Astrocyte (in vitro differentiated cells and primary cell): Measurements from ENCODE around the gene KRTAP12-2. TPM values are rescaled to one million over a fixed set of nuclear protein-coding genes. Genes with fewer than 3 reads are reported as not detected.

ENCODE experiments used
- DNase-seq: peaks from one replicate; pipeline ENCODE4 v3.0.0-alpha.2; 2010; ENCODE audit warnings: low read depth
- FAIRE-seq: peaks from 2 replicates; lab custom pipeline; 2011; peaks lifted over from hg19 to GRCh38; lab: Jason Lieb, UNC
- H2AFZ ChIP-seq: 2 replicates; pipeline ENCODE4 v1.6.0; 2012; ENCODE audit warnings: low read depth, low read length, inconsistent platforms
- H3K27ac ChIP-seq: 2 replicates; pipeline ENCODE4 v1.5.1; 2011; ENCODE audit warnings: low read depth, low read length, inconsistent platforms
- H3K27me3 ChIP-seq: 2 replicates; pipeline ENCODE4 v1.6.0; 2011; ENCODE audit warnings: low read length, inconsistent platforms; ENCODE audit not compliant: insufficient read depth
- H3K36me3 ChIP-seq: 2 replicates; pipeline ENCODE4 v1.5.1; 2011; ENCODE audit warnings: low read length, inconsistent platforms; ENCODE audit not compliant: insufficient read depth
- H3K4me1 ChIP-seq: 2 replicates; pipeline ENCODE4 v1.5.1; 2011; ENCODE audit warnings: low read length, inconsistent platforms; ENCODE audit not compliant: insufficient read depth
- H3K4me2 ChIP-seq: 2 replicates; pipeline ENCODE4 v1.6.0; 2012; ENCODE audit warnings: low read length, inconsistent platforms
- H3K4me3 ChIP-seq: 2 replicates; pipeline ENCODE4 v1.5.1; 2011; ENCODE audit warnings: low read depth, mild to moderate bottlenecking, low read length, inconsistent platforms; ENCODE audit not compliant: insufficient read depth
- H3K79me2 ChIP-seq: 2 replicates; pipeline ENCODE4 v1.6.0; 2012; ENCODE audit warnings: mild to moderate bottlenecking, low read length, inconsistent platforms; ENCODE audit not compliant: insufficient read depth
- H3K9ac ChIP-seq: 2 replicates; pipeline ENCODE4 v1.6.0; 2012; ENCODE audit warnings: mild to moderate bottlenecking, low read length, inconsistent platforms
- H3K9me3 ChIP-seq: 2 replicates; pipeline ENCODE4 v1.5.1; 2012; ENCODE audit warnings: low read depth, mild to moderate bottlenecking, low read length, inconsistent platforms; ENCODE audit not compliant: insufficient read depth
- H4K20me1 ChIP-seq: 2 replicates; pipeline ENCODE4 v1.6.0; 2012; ENCODE audit warnings: low read length, inconsistent platforms; ENCODE audit not compliant: insufficient read depth
- H3K27ac Mint-ChIP-seq: one replicate; pipeline ENCODE4 v1.8.0; 2021; ENCODE audit warnings: mild to moderate bottlenecking, mixed read lengths; ENCODE audit not compliant: unreplicated experiment
- H3K27me3 Mint-ChIP-seq: one replicate; pipeline ENCODE4 v1.8.0; 2021; ENCODE audit warnings: low read depth, mixed read lengths; ENCODE audit not compliant: unreplicated experiment
- H3K36me3 Mint-ChIP-seq: one replicate; pipeline ENCODE4 v1.8.0; 2021; ENCODE audit warnings: low read depth, mixed read lengths; ENCODE audit not compliant: unreplicated experiment
- H3K4me1 Mint-ChIP-seq: one replicate; pipeline ENCODE4 v1.8.0; 2021; ENCODE audit warnings: low read depth, mixed read lengths; ENCODE audit not compliant: unreplicated experiment
- H3K4me3 Mint-ChIP-seq: one replicate; pipeline ENCODE4 v1.8.0; 2021; ENCODE audit warnings: mild to moderate bottlenecking, moderate library complexity, mixed read lengths; ENCODE audit not compliant: unreplicated experiment
- H3K9me3 Mint-ChIP-seq: one replicate; pipeline ENCODE4 v1.8.0; 2021; ENCODE audit warnings: mild to moderate bottlenecking, mixed read lengths; ENCODE audit not compliant: unreplicated experiment
- EZH2 ChIP-seq: IDR thresholded peaks from 2 replicates; pipeline ENCODE4 v1.6.1; 2012; ENCODE audit warnings: mild to moderate bottlenecking, low read length, inconsistent platforms; ENCODE audit not compliant: insufficient read depth
- total RNA-seq: library from RNA; stranded (reverse); gene quantifications from 2 replicates; pipeline ENCODE4 v1.2.1, GENCODE V29; 2021
- TF ChIP-seq, protein P1 (sequence below): IDR thresholded peaks from 2 replicates; pipeline ENCODE4 v1.5.1; 2011; ENCODE audit warnings: low read depth, mild to moderate bottlenecking, inconsistent platforms, low read length, moderate library complexity; ENCODE audit not compliant: insufficient read depth

Gene KRTAP12-2
- total RNA-seq, 1 donor from 2014 or later = not detected

DNA sequence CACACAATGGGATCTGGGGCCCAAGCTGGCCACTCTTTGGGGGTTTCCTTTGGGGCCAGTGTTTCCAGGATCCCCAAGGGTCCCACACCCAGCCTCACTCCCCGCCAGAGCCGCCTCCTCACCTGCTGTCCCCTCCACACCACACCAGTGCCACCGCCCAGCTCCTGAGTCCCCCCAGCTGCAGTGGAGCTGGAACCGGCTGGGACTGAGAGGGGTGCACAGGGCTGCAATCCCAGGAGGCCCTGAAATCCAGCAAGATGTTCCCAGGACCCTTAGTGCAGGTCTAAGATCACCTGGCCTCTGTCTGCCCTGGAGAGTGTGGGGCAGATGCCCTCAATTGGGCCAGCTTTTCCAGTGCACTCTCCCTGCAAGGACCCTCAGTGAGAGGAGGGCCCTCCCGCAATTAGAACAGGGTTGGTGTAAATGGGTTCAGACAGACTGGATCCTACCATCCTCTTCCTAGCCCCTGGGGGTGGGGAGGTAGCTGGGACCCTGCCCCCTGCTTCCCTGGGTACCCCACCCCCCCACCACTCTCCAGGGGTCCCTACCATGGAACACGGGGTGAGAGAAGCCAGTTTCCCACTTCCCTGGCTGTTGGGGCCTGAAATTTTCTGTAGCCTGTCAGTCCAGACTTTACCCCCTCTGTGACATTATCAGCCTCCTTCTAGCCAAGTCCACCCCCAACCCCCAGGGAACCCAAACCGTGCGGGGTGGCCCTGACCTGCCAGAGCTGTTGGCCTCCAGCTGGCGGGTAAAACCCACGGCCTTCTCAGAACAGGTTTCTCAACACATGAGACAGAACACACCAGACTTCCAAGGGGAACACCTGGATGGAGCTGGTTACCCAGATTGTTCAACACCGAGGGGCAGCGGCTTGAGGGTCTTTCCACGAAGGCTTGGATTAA lies 37.3 kb upstream of the KRTAP12-2 start:
- no peaks in the 10 kb centered on the region for H3K36me3 Mint-ChIP-seq
- Histone ChIP-seq H2AFZ (no peak overlapping the region), H3K4me3 (no peak overlapping the region), H3K36me3 (no peaks in the 10 kb centered on the region), H3K79me2 (no peaks in the 10 kb centered on the region), H3K9ac (no peak overlapping the region), H3K27ac (no peak overlapping the region), H4K20me1 (no peaks in the 10 kb centered on the region), H3K9me3 (no peaks in the 10 kb centered on the region), H3K4me1 (no peaks in the 10 kb centered on the region), H3K4me2 (no peak overlapping the region), H3K27me3 (peaks cover 39% of the 10 kb centered on the region)
- H3K27ac Mint-ChIP-seq = peak overlapping the region; percentile 18
- FAIRE-seq (no peak), DNase-seq (no peak)
- H3K27me3 Mint-ChIP-seq = peaks cover 80% of the 10 kb centered on the region
- H3K9me3 Mint-ChIP-seq = peaks cover 13% of the 10 kb centered on the region
- no peak overlapping the region for H3K4me3 Mint-ChIP-seq
- H3K4me1 Mint-ChIP-seq = no peaks in the 10 kb centered on the region
- TF ChIP-seq, protein P1, sequence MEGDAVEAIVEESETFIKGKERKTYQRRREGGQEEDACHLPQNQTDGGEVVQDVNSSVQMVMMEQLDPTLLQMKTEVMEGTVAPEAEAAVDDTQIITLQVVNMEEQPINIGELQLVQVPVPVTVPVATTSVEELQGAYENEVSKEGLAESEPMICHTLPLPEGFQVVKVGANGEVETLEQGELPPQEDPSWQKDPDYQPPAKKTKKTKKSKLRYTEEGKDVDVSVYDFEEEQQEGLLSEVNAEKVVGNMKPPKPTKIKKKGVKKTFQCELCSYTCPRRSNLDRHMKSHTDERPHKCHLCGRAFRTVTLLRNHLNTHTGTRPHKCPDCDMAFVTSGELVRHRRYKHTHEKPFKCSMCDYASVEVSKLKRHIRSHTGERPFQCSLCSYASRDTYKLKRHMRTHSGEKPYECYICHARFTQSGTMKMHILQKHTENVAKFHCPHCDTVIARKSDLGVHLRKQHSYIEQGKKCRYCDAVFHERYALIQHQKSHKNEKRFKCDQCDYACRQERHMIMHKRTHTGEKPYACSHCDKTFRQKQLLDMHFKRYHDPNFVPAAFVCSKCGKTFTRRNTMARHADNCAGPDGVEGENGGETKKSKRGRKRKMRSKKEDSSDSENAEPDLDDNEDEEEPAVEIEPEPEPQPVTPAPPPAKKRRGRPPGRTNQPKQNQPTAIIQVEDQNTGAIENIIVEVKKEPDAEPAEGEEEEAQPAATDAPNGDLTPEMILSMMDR = no peak

DNA sequence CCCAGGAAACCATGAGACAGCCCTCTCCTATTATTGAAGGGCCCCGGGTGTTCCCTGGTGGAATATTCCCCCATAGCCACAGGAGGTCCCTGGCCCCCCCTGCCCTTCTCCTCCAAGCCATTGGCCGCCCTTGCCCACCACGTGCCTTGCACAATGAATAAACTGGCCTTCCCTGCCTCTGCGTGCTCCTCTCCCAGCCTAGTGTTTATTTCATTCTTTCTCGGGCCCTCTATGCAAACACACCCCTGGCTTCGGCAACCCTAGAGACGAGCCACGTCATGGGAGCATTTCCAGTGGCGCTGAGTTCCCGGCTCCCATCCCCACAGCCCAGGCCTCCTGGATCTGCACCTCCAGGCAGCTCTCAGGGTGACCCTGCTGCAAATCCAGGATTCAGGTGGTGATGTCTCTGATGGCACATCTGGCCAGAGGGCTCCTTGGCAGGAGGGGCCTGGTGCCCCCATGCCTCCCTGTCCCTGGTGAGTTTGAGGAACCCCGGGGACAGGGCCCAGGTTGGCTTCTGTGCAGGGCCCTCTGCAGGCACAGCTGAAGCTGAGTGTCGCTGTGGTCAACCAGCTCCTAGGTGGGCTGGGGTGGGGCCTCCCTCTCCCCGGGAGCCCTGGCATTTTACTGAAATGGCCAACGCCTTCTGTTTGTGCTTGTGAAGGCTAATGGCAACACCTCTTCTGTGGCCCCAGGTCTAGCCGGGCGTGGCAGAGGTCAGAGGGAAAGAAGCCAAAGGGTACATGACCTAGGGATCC lies 36.4 kb upstream of the KRTAP12-2 start:
- no peaks in the 10 kb centered on the region for H3K79me2 ChIP-seq
- H3K9ac ChIP-seq = no peak overlapping the region
- no peak overlapping the region for H3K4me3 ChIP-seq
- peaks cover 82% of the 10 kb centered on the region for H3K27me3 Mint-ChIP-seq
- no peak overlapping the region for H3K4me2 ChIP-seq
- H3K9me3 Mint-ChIP-seq = peaks cover 13% of the 10 kb centered on the region
- H3K36me3 Mint-ChIP-seq = no peaks in the 10 kb centered on the region
- no peaks in the 10 kb centered on the region for H3K9me3 ChIP-seq
- DNase-seq (no peak), FAIRE-seq (no peak)
- H3K27ac ChIP-seq = no peak overlapping the region
- no peaks in the 10 kb centered on the region for H3K4me1 ChIP-seq
- no peak for TF ChIP-seq EZH2
- TF ChIP-seq, protein P1 = no peak
- no peak overlapping the region for H3K4me3 Mint-ChIP-seq
- H3K27ac Mint-ChIP-seq = no peak overlapping the region
- H3K4me1 Mint-ChIP-seq = peaks cover 3% of the 10 kb centered on the region
- H2AFZ ChIP-seq = no peak overlapping the region
- H4K20me1 ChIP-seq = no peaks in the 10 kb centered on the region
- H3K27me3 ChIP-seq = peaks cover 34% of the 10 kb centered on the region
- H3K36me3 ChIP-seq = no peaks in the 10 kb centered on the region
